Fibroblast of skin of scalp (primary cell): ENCODE measurements around the gene SDR9C7. TPM values are rescaled to one million over a fixed set of nuclear protein-coding genes. Genes with fewer than 3 reads are reported as not detected.
"Not testable (repeated sequence)": the region's sequence is repeated elsewhere in the genome, so short reads cannot be mapped to it uniquely, and the experiment has no call there.

Source experiments
- DNase-seq: peaks from one replicate; pipeline ENCODE4 v3.0.0-alpha.2; 2013
- polyA plus RNA-seq, 2 experiments: library from polyadenylated mRNA; unstranded; fragments of 120-200 nt; gene quantifications; one replicate each; pipeline ENCODE4 v1.2.1, GENCODE V29; 2013; ENCODE audit not compliant: insufficient read length in 2 of 2

The SDR9C7 gene
- polyA plus RNA-seq (2013, experiment 1 of 2; ENCODE audit: insufficient read length) = not detected
- not detected for polyA plus RNA-seq (2013, experiment 2 of 2; ENCODE audit: insufficient read length)

DNA sequence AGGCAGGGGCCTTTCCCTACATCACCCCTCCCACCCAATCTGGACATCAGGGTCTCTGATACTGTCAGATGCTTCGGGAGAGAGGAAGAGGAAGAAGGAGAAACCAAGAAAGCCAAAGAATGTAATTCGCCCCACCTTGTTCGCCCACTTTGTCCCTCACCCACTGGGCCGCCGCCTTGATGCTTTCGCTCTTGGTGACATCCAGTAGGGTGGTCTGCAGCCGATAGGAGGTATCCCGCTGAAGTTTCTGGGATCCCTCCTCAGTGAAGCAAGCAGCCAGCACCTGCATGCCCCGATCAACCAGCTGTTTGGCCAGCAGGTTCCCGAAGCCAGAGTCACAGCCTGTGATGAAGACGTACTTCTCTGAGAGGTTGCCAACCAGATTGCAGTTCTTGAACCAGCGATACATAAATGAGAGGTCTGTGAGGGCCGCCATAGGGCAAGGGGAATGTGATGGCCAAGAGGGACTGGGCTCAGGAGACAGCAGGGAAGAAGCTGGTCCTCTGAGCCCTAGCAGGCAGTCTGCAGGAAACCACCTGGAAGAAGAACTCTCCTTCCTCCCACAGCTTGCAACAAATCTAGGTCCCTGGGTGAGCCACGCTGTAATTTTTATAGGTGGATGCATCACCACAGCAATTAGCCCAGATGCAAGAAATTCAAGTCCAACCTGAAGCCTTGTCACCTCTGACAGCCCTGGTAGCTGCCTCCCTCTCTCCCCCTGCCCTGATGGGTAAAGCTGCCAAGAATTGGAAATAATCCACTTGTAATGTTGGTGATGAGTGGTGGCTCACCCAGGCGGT lies at the start of gene SDR9C7:
SDR9C7 (minus strand) TSS at position 583 of the 800 bp plus-strand sequence; CDS start at position 436, 147 bp downstream.
- DNase-seq = no peak

DNA sequence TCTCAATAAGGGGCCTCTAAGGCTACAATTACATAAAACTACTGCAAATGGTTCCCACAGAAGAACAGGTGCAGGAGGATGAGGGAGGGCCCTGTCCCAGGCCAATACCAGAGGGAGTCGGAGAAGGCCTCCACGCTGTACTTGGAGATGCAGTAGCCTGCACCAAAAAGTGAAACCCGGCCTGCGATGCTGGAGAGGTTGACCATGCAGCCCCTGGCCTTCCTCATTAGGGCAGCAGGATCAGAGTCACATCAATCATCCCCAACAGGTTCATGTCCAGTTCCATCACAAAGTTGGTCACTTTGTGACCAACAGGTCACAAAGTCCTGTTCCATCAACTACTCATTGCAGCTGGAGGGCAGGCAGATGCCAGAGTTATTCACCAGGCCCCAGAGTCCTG lies 49.2 kb upstream of the SDR9C7 start:
- no peak for DNase-seq

DNA sequence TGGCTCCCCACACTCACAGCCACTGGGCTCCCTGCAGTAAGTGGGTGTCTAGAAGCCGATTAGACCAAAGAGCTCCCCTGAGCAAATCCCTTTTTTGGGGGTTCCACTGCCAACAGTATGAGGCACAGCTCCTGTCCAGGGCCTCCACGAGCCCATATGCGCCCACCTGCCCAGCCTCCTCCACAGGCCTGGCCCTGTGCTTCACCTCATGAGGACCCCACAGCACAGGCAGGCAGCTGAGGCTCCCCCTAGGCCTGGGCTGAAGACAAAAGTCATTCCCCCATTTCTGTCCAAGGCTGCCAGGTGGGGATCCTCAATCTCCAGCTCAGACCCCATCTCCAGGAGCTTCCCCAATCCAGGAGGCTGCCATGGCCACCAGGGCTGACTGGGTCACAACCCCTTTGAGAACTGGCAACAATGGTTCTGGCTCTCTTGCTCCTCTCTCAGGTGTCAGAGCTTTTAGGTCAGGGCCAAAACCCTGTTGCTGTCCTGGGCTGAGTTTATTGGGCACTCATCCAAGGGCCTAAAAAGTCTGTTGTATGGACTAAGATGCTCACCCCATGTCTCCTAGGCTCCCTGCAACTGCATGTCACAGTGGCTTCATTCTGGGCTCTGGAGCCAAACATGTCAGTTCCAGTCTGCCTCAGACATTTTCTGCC lies 48.5 kb upstream of the SDR9C7 start:
- not testable (repeated sequence) for DNase-seq

DNA sequence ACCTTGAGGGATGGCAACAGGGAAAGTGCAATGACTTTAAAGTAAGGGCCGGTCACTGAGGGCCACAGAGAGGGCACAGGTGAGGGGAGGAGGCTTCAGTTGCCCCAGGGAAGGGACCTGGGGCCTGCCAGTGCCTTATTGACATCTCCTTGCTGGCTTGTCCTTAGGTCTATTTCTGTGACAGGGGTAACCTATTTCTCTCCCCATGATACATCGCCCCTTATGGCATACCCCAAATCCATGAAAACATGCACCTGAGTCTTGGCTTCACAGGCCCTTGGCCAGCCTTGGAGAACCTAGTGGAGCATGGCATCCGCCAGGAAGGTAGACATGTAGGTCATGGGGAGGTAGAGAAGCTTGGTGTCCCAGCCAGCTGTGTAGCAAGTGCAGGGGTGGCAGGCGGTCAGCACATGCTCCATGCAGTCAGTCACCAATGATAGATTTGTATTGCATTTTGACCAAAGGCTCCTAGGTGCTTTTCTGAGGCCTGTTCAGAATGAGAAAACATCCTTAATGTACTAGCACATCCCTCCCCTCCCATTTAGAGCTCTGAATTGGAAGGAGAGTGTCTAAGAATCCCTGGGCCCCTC lies 46.8 kb upstream of the SDR9C7 start:
- DNase-seq = no peak

DNA sequence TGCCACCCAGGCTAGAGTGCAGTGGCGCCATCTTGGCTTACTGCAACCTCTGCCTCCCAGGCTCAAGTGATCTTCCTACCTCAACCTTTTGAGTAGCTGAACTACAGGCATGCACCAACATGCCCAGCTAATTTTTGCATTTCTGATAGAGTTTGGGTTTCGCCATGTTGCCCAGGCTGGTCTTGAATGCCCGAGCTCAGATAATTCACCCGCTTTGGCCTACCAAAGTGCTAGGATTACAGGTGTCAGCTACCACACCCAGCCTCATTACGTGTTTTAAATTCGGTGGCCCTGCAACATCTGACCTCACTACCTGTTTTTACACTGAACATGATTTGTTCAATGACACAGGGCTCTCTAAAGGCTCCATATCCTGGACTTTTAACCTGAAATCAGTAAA lies 46.1 kb upstream of the SDR9C7 start:
- no peak for DNase-seq

DNA sequence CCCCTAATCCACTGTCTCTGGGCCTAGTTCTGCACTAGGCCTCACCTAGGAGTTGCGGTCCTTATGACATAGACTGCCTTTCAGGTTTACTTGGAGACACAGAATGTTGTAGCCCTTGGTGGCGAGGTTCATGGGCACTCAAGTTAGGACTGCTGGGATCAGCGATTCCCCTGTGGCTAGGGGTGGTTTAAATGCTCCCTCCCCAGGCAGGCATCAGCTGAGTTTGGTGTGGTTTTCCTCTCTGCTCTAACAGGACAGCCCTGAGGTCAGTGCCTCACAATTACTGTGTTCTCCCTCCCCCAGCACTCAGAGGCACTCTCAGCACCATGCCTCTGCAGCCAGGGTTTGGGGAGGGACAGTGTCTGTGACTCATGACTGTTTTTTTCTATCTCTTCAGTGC lies 45.4 kb upstream of the SDR9C7 start:
- DNase-seq = no peak

DNA sequence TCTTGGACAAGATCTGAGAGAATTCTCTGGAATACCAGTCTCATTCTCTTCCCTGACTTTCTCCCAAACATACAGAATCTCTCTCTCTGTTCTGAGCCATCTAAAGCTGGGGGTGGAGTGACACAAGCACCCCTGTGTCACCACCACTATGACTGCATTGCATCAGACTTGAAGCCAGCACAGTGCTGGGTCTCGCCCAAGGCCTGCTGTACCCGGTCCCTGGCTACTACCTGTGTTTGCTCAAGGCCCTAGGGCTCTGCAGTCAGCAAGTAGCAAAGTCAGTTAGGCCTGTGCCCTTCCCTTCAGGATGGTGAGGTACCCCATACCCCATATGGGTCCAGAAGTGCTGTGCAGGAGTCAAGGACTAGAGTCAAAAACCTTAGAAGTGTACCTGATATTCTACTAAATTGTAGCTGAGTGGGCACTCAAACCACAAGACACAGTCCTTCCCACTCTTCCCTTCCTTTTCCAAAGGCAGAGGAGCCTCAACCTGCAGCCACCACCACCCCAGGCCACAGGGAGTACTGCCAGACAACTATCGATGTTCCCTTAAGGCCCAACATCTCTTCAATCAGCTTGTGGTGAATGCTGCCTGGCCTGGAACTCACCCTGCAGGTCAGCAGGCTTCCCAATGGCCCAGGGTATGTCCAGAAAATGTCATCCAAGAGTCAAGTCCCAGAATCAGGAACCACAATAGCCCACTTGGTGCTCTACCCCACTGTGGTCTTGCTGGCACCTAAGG lies 44.4 kb upstream of the SDR9C7 start:
- DNase-seq = no peak

DNA sequence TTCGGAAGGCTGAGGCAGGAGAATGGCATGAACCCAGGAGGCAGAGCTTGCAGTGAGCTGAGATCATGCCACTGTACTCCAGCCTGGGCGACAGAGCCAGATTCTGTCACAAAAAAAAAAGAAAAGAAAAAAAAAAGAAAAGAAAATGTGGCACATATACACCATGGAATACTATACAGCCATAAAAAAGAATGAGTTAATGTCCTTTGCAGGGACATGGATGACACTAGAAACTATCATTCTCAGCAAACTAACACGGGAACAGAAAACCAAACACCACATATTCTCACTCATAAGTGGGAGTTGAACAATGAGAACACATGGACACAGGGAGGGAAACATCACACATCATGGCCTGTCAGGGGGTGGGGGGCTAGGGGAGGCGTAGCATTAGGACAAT lies 43.2 kb upstream of the SDR9C7 start:
- DNase-seq = not testable (repeated sequence)

DNA sequence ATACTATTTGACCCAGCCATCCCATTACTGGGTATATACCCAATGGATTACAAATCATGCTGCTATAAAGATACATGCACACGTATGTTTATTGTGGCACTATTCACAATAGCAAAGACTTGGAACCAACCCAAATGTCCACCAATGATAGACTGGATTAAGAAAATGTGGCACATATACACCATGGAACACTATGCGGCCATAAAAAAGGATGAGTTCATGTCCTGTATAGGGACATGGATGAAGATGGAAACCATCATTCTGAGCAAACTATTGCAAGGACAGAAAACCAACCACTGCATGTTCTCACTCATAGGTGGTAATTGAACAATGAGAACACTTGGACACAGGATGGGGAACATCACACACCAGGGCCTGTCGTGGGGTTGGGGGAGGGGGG lies 40.0 kb upstream of the SDR9C7 start:
- not testable (repeated sequence) for DNase-seq

DNA sequence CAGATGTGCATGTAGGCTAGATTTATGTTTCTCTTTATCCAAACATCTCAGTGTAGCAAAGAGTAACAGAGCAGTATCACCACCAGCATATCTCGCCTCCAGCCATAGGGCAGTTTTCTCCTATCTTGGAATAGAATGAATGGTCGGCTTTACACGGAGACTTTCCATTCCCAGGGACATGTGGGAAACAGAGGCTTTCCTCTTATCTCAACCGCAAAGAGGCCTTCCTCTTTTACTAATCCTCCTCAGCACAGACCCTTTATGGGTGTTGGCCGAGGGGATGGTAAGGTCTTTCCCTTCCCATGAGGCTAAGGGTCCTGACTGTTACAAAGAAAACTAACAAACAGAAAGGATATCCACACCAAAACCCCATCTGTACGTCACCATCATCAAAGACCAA lies 34.7 kb upstream of the SDR9C7 start:
- DNase-seq = not testable (repeated sequence)

DNA sequence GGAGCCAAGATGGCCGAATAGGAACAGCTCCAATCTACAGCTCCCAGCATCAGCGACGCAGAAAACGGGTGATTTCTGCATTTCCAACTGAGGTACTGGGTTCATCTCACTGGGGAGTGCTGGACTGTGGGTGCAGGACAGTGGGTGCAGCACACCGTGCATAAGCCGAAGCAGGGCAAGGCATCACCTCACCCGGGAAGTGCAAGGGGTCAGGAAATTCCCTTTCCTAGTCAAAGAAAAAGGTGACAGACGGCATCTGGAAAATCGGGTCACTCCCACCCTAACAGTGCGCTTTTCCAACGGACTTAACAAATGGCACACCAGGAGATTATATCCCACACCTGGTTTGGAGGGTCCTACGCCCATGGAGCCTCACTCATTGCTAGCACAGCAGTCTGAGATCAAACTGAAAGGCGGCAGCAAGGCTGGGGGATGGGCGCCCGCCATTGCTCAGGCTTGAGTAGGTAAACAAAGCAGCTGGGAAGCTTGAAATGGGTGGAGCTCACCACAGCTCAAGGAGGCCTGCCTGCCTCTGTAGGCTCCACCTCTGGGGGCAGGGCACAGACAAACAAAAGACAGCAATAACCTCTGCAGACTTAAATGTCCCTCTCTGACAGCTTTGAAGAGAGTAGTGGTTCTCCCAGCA lies 31.9 kb upstream of the SDR9C7 start:
- DNase-seq = not testable (repeated sequence)

DNA sequence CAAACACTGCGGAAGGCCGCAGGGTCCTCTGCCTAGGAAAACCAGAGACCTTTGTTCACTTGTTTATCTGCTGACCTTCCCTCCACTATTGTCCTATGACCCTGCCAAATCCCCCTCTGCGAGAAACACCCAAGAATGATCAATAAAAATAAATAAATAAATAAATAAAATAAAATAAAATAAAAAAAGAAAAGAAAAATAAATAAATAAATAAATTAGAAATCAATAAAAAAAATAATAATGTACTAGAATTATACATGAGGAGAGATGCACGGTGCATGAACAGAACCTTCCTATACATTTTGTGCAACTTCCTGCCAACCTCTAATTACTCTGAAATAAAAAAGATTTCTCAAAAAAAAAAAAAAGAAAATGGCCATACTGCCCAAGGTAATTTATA lies 30.9 kb upstream of the SDR9C7 start:
- DNase-seq = not testable (repeated sequence)

DNA sequence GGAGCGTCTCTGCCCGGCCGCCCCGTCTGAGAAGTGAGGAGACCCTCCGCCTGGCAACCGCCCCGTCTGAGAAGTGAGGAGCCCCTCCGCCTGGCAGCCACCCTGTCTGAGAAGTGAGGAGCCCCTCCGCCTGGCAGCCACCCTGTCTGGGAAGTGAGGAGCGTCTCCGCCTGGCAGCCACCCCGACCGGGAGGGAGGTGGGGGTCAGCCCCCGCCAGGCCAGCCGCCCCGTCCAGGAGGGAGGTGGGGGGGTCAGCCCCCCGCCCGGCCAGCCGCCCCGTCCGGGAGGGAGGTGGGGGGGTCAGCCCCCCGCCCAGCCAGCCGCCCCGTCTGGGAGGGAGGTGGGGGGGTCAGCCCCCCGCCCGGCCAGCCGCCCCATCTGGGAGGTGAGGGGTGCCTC lies 29.3 kb upstream of the SDR9C7 start:
- DNase-seq = not testable (repeated sequence)

DNA sequence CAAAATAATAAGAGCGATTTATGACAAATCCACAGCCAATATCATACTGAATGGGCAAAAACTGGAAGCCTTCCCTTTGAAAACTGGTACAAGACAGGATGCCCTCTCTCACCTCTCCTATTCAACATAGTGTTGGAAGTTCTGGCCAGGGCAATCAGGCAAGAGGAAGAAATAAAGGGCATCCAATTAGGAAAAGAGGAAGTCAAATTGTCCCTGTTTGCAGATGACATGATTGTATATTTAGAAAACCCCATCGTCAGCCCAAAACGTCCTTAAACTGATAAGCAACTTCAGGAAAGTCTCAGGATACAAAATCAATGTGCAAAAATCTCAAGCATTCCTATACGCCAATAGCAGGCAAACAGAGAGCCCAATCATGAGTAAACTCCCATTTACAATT lies 28.0 kb upstream of the SDR9C7 start:
- DNase-seq = not testable (repeated sequence)

DNA sequence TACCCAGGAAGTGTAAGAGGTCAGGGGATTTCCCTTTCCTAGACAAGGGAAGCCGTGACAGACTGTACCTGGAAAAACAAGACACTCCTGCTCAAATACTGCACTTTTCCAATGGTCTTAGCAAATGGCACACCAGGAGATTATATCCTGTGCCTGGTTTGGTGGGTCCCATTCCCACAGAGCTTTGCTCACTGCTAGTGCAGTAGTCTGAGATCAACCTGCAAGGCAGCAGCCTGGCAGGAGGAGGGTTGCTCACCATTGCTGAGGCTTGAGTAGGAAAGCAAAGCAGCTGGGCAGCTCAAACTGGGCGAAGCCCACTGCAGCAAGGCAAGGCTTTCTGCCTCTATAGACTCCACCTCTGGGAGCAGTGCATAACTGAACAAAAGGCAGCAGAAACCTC lies 24.2 kb upstream of the SDR9C7 start:
- no peak for DNase-seq

DNA sequence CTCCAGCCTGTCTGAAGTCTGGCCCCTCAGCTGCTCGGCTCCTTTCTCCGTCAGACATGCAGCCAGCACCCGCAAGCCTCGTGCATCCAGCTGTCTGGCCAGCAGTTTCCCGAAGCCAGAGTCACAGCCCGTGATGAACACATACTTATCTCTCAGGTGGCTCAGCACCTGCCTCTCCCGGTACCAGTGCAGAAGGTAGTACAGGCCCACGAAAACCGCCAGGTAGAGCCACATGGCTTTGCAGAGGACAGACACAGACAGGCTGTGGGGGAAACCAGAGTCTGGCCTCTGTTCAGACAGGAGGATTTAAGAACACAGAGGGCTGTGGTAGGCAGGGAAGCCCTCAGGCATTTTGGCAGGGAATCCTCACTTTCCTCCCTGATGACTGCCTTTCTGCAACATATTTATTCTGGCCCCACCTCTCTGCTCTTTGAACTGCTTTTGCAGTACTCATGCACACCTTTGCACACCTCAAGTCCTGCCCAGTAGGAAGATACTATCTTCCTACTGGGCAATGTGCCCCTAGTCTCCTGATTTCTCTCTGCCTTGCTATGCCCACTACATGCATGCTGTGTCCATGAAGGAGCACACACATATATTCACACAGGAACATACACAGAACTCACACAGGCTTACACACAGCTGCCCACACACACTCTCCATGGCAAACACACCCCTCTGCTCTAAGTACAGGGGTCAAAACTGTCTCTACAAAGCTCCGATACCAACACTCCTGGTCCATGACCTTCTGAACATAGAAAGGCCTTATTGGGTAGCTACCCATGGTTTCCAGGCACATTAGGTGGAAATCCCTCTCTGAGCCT lies 23.2 kb upstream of the SDR9C7 start, which contains the start of gene RDH16:
RDH16 (minus strand) TSS at position 380 of the 824 bp plus-strand sequence; CDS start at position 234, 146 bp downstream.
- DNase-seq = no peak

DNA sequence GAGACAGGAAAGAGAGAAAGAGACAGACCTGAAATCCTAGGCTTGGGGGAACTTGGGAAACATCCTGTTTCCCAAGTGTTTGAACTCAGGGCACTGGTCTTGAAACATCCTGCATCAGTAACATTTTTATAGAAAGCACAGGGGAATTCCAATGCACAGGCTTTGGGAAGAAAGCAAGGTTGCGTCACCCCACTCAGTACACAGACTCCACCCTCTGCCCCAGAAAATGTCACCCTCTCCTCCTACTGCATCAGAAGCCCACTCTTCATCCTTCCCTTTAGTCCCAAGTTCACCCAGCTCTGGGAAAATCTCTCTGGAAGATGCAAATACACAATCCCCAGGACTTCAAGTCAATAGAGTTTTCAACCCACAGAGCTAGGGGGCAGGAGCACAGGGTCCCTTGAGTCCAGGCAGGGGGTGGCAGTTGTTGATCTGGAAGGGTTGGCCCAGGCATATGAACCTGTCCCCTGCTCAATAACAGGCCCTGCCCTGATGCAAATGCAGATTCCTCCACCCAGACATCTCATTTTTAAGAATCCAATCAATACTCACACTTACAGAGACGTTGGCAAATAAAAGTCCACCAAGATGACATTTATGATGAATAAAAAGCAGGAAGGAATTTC lies 21.5 kb upstream of the SDR9C7 start:
- no peak for DNase-seq

DNA sequence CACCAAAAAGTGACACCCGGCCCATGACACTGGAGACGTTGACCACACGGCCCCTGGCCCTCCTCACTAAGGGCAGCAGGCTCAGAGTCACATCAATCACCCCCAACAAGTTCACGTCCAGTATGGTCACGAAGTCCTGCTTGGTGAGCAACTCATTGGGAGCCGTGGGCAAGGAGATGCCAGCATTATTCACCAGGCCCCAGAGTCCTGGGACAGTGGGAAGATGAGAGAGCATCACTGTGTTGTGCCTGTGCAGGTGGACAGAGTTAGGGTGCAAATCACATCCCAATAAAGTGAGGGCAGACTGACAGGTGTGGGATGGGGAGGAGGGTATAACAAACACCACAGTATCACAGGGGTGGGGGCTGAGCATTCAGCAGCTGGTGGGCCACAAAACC lies 20.7 kb upstream of the SDR9C7 start:
- no peak for DNase-seq

DNA sequence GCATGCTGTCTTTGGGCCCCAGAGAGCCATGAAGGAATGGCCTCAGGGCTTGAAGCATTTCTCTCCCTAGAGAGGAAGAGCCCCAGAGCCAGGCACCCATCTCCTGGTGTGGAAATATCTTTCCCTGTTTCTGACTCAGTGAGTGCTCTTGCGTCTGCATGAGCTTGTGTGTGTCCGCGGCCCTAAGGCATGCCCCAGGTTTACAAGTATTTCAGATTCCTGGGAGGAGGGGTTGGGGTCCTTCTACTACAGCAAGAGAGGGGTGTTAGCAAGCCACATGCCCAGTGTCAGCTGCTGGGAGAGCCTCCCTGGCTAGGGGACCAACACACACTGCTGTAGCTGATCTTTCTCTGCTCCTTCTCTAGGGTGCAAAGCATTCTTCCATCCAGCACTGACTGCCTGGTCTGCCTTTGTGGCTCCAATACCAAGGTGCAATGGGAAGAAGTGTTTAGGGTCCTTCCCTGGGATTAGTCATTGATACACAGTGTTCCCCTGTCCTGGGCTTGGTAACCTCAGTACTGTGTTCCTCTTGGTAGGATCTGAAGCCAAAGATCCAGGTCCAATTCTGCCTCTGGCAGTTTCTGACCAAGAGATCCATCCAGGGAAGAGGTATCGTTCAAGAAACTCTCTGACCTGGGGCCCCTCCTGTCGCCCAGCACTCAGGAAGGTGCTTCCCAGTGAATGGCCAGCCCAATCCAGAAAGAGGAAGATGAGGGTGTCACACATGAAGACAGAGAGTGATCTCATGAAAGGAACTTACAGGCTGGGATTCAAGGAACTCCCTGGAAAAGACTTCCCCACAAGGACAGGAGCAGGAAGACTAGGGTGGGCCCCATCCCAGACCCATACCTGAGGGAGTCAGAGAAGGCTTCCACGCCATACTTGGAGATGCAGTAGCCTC lies 20.1 kb upstream of the SDR9C7 start:
- DNase-seq = no peak

DNA sequence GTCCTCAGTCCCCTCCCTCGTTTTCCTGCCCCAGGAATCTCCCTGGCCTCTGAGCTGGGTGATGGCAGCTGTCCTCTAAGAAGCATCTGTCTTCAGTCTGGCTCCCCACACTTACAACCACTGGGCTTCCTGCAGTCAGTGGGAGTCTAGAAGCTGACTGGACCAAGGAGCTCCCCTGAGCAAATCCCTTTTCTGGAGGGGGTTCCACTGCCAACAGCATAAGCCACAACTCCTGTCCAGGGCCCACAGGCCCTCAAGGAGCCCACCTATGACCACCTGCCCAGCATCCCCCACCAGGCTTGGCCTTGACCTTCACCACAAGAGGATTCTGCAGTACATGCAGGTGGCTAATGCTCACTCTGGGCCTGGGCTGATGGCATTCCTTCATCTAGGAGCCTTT lies 19.1 kb upstream of the SDR9C7 start:
- no peak for DNase-seq
